Heart right ventricle (tissue), 16 donors: ENCODE measurements around the gene NCSTN. TPM values are rescaled to one million over a fixed set of nuclear protein-coding genes. Genes with fewer than 3 reads are reported as not detected.

Experiments used
- ATAC-seq, 8 donors: fragments of 200-7000 bp; cut with Tn5 transposase; one replicate each; pipeline ENCODE4 v1.9.1; 2020; ENCODE audit warnings: mild to moderate bottlenecking in 8 of 8, moderate library complexity in 8 of 8, moderate number of reproducible peaks in 1 of 8
- DNase-seq, 2 donors: peaks; one replicate each; pipeline ENCODE4 v3.0.0-alpha.2; 2020
- H3K27ac ChIP-seq, 10 donors: fragments of 200-600 bp; sonication (generic) in 2 of 10; one replicate each; pipeline versions ENCODE4 v1.5.0 to v1.8.0; 2020 to 2022; ENCODE audit warnings: mild to moderate bottlenecking in 3 of 10
- H3K27me3 ChIP-seq, 7 donors: fragments of 200-600 bp; one replicate each; pipeline ENCODE4 v1.8.0; 2021 to 2022; ENCODE audit warnings: mild to moderate bottlenecking in 2 of 7
- H3K36me3 ChIP-seq, 9 donors: fragments of 200-600 bp; sonication (generic) in 1 of 9; one replicate each; pipeline versions ENCODE4 v1.5.0 to v1.8.0; 2020 to 2022; ENCODE audit warnings: mild to moderate bottlenecking in 2 of 9
- H3K4me1 ChIP-seq, 9 donors: fragments of 200-600 bp; sonication (generic) in 1 of 9; one replicate each; pipeline versions ENCODE4 v1.5.0 to v1.8.0; 2020 to 2022; ENCODE audit warnings: mild to moderate bottlenecking in 4 of 9
- H3K4me3 ChIP-seq, 10 donors: fragments of 200-600 bp; sonication (generic) in 2 of 10; one replicate each; pipeline versions ENCODE4 v1.5.0 to v1.8.0; 2020 to 2022; ENCODE audit warnings: mild to moderate bottlenecking in 7 of 10, moderate library complexity in 2 of 10
- H3K9me3 ChIP-seq, 11 donors: fragments of 200-600 bp in 10 of 11; sonication (generic) in 2 of 11; one replicate each; pipeline versions ENCODE4 v1.5.0 to v1.8.0; 2013 to 2022; ENCODE audit warnings: mild to moderate bottlenecking in 2 of 11, control low read depth in 1 of 11, moderate library complexity in 1 of 11
- WGBS, 2 donors: extraction: QIAGEN DNeasy Blood & Tissue Kit; methylation state at CpG; one replicate each; pipeline ENCODE4 v1.1.7; 2013; ENCODE audit warnings: inconsistent platforms in 1 of 2; 5-methylcytosine and 5-hydroxymethylcytosine counted together
- intact Hi-C, 10 donors: fragments of 100-400 bp; cut with DNase I; formaldehyde crosslinking; loops; one replicate each; pipeline versions ENCODE4 v1.11.1 to v1.14.2; 2022
- polyA plus RNA-seq, 2 donors: library from polyadenylated mRNA; stranded (reverse); fragments of 200-250 nt; gene quantifications; one replicate each; pipeline ENCODE4 v1.2.3, GENCODE V29; 2013
- total RNA-seq, 10 donors: library from RNA; stranded (reverse); fragmentation: NEBNext Ultra II Directional in 3 of 10; extraction: Animal tissue kit (Norgen Biotek cat#: 25700) in 3 of 10; gene quantifications; one replicate each; pipeline versions ENCODE4 v1.2.1 to v1.2.4, GENCODE V29; 2021 to 2023
- TF ChIP-seq, protein P1 (sequence below), 9 donors: fragments of 200-600 bp; sonication (generic) in 2 of 9; IDR thresholded peaks; one replicate each; pipeline versions ENCODE4 v1.5.0 to v1.8.0; 2021 to 2022; ENCODE audit warnings: antibody characterized with exemption in 9 of 9, mild to moderate bottlenecking in 5 of 9, moderate library complexity in 1 of 9
- donor health status: Arrhythmogenic right ventricular cardiomyopathy.
- donor health status: ischemic (EF 13 %, LVEDD 7.1; RV severe dilation, severe dysfunction).
- donor health status: healthy with polysubstance abuse.
- donor health status: DM: no; HTN: yes; CAD: no.
- donor health status: DM: no; HTN: no; CAD: no.
- donor health status: ischemic (EF 25% LVEDD 6.9; RV normal size, moderate dysfunction).
- donor health status: ischemic (EF 25% LVEDD 5.7; RV mildly dilated, moderate dysfunction).
- donor health status: healthy.
- donor health status: DM: yes; HTN: yes; CAD: no.
- donor health status: Ischemic cardiomyopathy.
- donor health status: ischemic (EF 35%, LVEDD 5.7; RV mildly dilated, moderate dysfunction).
- donor health status: nonischemic (EF 11% LVEDD 7.7; RV severe dilation, severe dysfunction).
- donor health status: DM: yes; HTN: yes; CAD: no.
- donor health status: PGD.
- donor health status: ischemic (EF 29% LVEDD 5.4; RV normal size, mild dysfunction).
- donor health status: nonischemic (EF 23%, LVEDD 6.1; RV moderate dilation, normal function).

NCSTN gene
- total and polyA plus RNA-seq, 12 donors = 40.2 to 87.9 (median 70.2) TPM

DNA sequence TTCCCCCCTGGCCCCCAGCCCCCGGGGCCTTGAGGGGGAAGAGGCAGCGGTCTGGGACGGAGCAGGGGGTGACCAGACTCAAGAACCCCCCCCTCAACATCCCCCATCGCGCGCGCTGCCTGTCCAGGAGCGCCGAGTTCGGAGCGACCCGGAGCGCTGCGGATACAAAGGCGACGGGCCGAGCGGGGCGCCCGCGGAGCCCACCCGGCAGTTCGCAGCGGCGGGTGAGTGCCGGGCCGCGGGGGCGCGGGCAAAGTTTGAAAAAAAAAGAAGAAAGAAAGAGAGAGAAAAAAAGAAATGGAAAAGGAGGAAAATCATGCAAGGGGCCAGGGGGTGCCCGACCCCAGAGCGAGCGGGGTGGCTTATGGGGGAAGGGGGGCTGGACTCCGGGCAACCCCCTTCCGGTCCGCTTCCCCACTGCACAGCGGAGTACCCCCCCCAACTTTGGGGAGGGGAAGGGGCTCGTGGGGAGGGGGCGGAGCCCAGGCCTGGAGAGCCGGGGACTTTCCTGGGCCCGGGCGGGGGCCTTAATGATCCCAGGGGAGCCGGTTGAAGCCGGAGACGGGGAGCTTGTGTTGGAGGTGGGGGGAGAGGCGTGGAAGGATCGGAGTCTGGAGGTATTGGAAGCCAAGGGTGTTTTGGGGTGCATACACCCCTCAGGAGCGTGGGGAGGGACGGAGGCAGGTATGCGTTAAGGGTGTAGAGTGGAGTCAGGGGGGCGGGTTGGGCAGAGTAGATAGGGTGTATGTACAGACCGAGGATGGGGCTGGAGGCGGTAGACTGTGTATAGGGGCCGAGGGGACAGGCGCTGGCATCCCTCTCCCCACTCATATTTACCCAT lies 57.7 kb downstream of the NCSTN start:
- ATAC-seq (peak; percentile 22 to 55 (median 39)), DNase-seq (peak in 1 of 2 donors; percentile 19)
- H3K36me3 ChIP-seq = no peaks in the 10 kb centered on the region
- TF ChIP-seq, protein P1, sequence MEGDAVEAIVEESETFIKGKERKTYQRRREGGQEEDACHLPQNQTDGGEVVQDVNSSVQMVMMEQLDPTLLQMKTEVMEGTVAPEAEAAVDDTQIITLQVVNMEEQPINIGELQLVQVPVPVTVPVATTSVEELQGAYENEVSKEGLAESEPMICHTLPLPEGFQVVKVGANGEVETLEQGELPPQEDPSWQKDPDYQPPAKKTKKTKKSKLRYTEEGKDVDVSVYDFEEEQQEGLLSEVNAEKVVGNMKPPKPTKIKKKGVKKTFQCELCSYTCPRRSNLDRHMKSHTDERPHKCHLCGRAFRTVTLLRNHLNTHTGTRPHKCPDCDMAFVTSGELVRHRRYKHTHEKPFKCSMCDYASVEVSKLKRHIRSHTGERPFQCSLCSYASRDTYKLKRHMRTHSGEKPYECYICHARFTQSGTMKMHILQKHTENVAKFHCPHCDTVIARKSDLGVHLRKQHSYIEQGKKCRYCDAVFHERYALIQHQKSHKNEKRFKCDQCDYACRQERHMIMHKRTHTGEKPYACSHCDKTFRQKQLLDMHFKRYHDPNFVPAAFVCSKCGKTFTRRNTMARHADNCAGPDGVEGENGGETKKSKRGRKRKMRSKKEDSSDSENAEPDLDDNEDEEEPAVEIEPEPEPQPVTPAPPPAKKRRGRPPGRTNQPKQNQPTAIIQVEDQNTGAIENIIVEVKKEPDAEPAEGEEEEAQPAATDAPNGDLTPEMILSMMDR (IDR thresholded peaks at IDR 0.05) = no peak
- peak overlapping the region in 7 of 10 donors; percentile 44 to 80 (median 62) for H3K27ac ChIP-seq
- peaks cover 0 to 31% (median 0%) of the 10 kb centered on the region in 7 donors for H3K27me3 ChIP-seq
- intact Hi-C loops = loop anchor here in 1 of 10 donors (2.0 kb wide), 1 partner anchor 58 kb away; the partner anchor contains the start of genes COPA and NCSTN
- peaks cover 4 to 43% (median 30%) of the 10 kb centered on the region in 9 donors for H3K4me1 ChIP-seq
- peak overlapping the region; percentile 58 to 87 (median 75) for H3K4me3 ChIP-seq
- H3K9me3 ChIP-seq = no peaks in the 10 kb centered on the region
- 1 to 4% methylated on average over 55 of the region's 55 CpGs for WGBS, 2 donors

DNA sequence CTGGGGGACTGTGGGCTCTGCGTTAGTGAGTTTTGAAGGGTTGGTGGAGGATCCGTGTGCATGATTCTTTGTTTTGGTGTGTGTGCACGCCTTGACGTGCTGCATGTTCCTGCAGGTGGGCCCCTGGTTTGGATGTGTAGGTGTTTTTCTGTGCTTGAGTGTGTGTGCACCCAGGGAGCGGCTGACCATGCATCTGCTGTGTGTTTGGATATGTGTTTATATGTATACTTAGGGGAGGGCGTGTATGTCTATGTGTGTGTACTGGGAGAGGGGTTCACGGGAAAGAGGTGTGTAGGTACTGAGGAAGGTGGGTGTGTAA lies 58.3 kb downstream of the NCSTN start:
- no peak for ATAC-seq
- WGBS, 2 donors = 48 to 55% methylated on average over 7 of the region's 7 CpGs
- no peaks in the 10 kb centered on the region for H3K9me3 ChIP-seq
- intact Hi-C loops = loop anchor here in 1 of 10 donors (2.0 kb wide), 1 partner anchor 59 kb away; the partner anchor contains the start of genes COPA and NCSTN
- TF ChIP-seq, protein P1 (IDR thresholded peaks at IDR 0.05) = no peak
- peaks cover 0 to 31% (median 0%) of the 10 kb centered on the region in 7 donors for H3K27me3 ChIP-seq
- H3K4me1 ChIP-seq = peaks cover 4 to 43% (median 30%) of the 10 kb centered on the region in 9 donors
- no peak for DNase-seq
- H3K27ac ChIP-seq = peak overlapping the region in 1 of 10 donors; percentile 80
- H3K4me3 ChIP-seq = peak overlapping the region; percentile 58 to 87 (median 75)
- no peaks in the 10 kb centered on the region for H3K36me3 ChIP-seq

DNA sequence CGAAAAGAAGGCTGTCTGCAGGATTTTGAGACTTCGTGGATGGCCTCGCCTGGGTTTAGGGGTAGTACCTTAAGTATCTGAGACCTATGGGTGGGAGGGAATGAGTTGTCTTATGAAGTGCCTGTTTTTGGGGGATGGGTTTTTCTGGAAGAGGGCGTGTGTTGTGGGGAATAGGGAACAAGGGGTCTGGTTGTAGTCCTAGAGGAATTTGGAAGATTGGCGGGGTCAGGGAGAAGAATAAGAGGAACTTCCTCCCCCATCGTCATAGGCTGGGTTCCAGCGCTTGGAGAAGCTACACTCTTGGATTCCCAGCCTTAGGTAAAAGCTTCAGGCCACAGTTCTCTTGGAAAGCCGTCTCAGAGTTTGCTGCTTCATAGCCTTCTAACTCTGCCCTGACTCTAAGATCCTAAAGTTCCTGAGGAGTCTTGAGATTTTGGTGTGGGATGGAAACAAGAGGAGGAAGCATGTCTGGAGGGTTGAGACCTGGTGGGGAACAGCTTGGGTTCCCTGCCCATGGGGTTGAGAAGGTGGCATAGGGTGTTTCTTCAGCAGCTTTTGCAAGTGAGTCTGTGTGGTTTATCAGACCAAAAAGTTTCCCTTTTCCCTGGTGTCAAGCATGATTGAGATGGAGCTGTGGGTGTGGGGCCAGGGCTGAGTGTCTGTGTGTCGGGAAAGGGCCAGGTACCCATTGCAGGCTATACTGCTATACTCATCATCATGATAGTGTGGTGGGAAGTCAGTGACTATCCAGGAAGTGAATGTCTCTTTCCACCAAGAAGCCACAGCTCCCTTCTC lies 59.0 kb downstream of the NCSTN start:
- TF ChIP-seq, protein P1 (IDR thresholded peaks at IDR 0.05) = no peak
- no peaks in the 10 kb centered on the region for H3K9me3 ChIP-seq
- DNase-seq (no peak), ATAC-seq (no peak)
- H3K4me3 ChIP-seq = peak overlapping the region in 4 of 10 donors; percentile 70 to 87 (median 77)
- intact Hi-C loops = no loop called here
- no peaks in the 10 kb centered on the region for H3K36me3 ChIP-seq
- peaks cover 4 to 43% (median 30%) of the 10 kb centered on the region in 9 donors for H3K4me1 ChIP-seq
- 54 to 57% methylated on average over 9 of the region's 9 CpGs for WGBS, 2 donors
- H3K27me3 ChIP-seq = peaks cover 0 to 31% (median 0%) of the 10 kb centered on the region in 7 donors
- peak overlapping the region in 3 of 10 donors; percentile 25 to 38 (median 27) for H3K27ac ChIP-seq

DNA sequence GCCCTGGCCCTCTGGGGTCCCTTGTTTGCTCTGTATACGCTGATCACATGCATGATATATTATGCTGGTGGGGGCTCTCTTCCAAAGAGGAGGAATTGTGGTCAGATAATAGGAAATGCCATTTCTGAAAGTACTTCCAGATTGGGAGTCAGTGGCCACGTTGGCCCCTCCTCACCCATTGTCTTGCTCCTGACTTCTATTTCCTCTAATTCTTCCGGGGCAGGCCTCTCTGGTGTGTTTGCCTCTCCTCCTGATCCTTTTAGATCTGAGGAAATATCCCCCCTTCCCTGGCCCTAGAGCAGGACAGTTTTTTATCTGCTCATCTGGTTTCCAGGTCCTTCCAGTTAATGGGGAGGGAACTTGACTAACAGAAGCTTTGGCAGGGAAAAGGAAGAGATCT lies 60.1 kb downstream of the NCSTN start:
- DNase-seq (no peak), ATAC-seq (peak in 2 of 8 donors; percentile 12 to 15)
- Histone ChIP-seq H3K27me3 (peaks cover 0 to 31% (median 0%) of the 10 kb centered on the region in 7 donors), H3K4me1 (peaks cover 4 to 43% (median 30%) of the 10 kb centered on the region in 9 donors), H3K27ac (peak overlapping the region in 2 of 10 donors; percentile 1 to 31), H3K4me3 (no peak overlapping the region), H3K36me3 (no peaks in the 10 kb centered on the region), H3K9me3 (no peaks in the 10 kb centered on the region)
- WGBS, 2 donors = 59 to 72% methylated on average over 3 of the region's 3 CpGs
- intact Hi-C loops = no loop called here
- TF ChIP-seq, protein P1 (IDR thresholded peaks at IDR 0.05) = no peak
